NCI-H446 (cell line): ENCODE results near the gene FUT8.
A peak's percentile ranks its signal among the peaks of the same experiment; 100 is the strongest.

ENCODE experiments used
- DNase-seq, 2 experiments: peaks; one replicate each; lab custom pipeline; 2025; lab: John Stamatoyannopoulos, UW

FUT8 gene

DNA sequence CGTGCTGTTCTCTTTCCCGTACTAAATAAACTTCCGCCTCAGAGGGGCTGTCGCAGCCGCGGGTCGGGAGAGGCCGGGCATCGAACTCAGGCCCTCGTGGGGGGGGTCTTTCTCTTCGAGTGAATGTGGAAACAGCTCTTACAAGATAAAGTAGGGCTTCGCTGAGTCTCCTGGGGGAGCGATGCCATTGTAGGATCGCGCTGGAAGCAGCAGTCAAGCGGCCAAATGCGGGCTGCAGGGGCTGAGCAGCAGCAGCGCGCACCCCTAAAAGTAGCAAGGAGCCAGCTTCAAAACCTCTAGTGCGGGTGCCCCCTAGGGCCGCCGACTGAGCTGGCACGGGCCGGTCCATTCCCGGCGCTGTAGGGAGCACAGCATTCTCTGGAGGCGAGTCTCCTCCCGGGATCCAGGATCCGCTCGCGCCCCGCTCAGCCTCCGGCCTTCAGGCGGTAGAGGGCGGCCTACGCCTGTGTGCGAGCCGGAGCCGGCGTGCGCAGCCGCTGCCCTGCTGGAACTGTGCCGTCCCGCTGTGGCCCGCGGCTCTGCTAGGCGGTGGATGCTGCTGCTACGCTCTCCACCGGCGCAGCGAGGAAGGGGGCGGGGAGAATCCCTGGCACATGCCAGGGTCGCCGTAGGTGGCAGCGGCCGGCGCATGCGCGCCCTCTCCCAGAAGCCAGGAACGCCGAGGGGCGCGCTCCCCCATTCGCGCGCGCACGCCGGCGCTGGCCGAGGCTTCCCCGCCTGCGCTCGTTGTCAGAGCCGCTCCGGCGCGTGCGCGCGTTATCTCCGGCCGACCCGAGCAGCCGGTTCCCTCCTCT is at the start of gene FUT8:
Gene FUT8 (plus strand): TSS at position 699 of the 815 bp plus-strand sequence. CDS start 148,834 bp downstream, outside the sequence.
- DNase-seq: peak; percentile 94 to 97

DNA sequence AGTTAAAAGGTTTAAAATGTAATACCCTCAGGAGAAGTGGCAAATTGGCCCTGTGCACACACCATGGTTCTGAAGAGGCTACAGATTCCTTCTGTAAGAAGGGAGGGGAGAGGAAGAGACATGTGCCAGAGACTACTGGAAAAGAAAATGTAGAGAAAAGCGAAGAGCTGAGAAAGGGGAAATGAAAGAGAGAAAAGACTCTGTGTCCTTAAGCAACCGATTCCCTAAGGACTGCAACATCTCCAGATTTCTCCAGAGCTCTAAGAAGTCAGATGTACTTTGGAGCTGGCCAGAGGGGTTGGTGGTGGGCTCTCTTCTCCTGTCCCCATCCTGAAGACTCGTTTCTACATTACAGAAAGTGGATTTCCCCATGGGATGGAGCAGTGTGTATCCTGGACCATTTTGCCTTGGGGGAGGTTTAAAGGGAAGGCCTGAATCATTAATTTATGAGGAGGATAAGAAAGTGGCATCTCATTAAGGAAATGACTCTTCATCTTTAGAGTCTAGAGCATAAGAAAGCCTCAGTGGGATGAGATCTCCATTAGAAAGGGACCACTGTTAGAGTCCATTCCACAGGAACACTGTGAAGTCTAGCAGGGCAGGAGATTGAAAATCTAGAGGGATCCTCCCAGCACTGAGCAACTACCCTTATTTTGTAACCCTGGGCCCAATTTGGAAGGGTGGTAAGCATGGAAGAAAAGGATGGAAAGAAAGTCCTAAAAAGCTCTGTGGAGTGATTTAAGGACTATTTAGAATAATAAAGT is 45.5 kb upstream of the FUT8 start:
- DNase-seq: no peak

- no peak for DNase-seq
Measured at GRCh38 chr14:65369560-65369959, 43.0 kb upstream of the FUT8 start.

DNA sequence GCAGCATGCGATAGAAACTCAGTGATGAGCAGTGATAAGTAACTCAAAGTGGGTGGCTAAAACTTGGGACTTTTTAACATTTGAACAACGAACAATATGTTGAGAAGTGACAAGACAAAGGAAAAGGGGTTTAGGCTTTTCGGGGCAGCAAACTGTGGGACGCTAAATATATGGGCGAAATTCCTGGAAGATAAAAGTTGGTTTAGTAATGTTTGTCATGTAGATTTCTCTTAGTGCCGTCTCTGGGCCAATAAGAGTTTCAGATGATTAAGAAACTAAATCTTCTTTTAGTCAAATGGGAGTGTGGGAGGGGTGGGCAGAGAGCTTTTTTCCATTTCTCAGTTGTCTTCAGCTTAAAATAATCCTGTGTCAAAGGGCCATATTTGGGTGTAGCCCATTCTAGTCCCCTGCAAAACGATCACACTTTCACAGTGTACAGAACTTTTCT is 41.7 kb upstream of the FUT8 start:
- DNase-seq: no peak

- DNase-seq: no peak
Measured at GRCh38 chr14:65371784-65372183, 40.7 kb upstream of the FUT8 start.

GRCh38 chr14:65373016-65373670 is 39.4 kb upstream of the FUT8 start:
- no peak for DNase-seq

- DNase-seq: no peak
Measured at GRCh38 chr14:65373671-65374039, 38.9 kb upstream of the FUT8 start.

DNA sequence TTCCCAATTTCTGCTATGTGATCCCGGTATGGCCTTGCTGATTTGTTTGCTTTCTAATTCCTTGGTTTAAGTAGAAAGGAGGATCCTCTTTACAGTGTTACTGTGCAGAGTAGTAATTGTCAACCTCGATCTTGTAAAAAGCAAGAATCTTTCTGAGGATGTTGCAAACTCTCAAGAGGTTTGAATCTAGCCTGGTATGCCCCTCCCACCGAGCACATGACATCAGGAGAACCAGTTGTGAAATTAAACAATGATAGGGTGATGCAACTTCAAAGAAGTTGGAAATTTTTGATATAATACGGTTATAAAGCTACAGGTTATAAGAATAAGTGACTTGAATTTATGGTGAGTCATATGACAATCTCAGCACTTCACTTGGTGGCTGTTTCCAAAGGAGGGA is 35.0 kb upstream of the FUT8 start:
- DNase-seq: no peak

GRCh38 chr14:65382586-65382985 is 29.9 kb upstream of the FUT8 start:
- no peak for DNase-seq

DNA sequence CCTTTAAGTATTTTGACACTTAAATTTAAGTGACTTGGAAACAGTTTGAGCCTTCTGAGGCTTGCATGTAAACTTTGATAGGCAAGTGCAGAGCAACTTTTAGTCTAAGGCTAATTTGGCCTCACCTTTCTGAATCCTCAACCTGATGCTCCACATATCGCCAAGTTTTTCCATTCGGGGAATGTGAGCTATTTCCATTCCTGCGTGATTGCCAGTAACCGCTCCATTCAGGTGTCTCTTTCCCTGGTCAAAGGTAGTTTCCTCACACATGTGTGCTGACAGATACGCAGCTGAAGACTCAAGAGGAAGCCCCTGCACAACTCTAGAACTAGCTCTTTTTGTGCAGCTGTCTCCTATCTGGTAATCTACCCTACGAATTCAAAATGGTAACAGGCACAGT is 25.4 kb upstream of the FUT8 start:
- no peak for DNase-seq

DNA sequence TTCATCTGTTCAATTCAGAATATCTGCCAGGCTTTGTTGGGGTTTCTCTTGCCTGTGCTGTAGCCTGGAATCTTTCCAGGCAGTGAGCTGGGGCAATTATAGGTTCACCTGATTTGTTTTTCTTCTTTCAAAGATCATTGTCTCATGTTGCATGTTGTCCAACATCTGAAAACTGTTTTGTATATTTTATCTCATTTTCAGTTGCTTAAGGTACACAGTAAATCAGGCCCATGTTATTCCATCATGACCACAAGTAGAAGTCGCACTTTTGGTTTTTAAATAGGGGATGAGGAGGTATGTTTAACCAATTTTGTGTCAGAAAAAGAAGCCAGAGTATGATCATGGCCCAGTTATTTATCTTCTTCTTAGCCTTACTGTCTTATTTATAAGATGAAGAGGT is 24.9 kb upstream of the FUT8 start:
- no peak for DNase-seq

- DNase-seq: no peak
Measured at GRCh38 chr14:65392296-65392695, 20.2 kb upstream of the FUT8 start.

GRCh38 chr14:65396082-65396910 is 16.2 kb upstream of the FUT8 start:
- DNase-seq: no peak

GRCh38 chr14:65403231-65403630 is 9.3 kb upstream of the FUT8 start:
- DNase-seq: no peak

- DNase-seq: no peak
Measured at GRCh38 chr14:65408113-65408512, 4.4 kb upstream of the FUT8 start.

GRCh38 chr14:65410640-65411039 is 1.9 kb upstream of the FUT8 start:
- DNase-seq: no peak

DNA sequence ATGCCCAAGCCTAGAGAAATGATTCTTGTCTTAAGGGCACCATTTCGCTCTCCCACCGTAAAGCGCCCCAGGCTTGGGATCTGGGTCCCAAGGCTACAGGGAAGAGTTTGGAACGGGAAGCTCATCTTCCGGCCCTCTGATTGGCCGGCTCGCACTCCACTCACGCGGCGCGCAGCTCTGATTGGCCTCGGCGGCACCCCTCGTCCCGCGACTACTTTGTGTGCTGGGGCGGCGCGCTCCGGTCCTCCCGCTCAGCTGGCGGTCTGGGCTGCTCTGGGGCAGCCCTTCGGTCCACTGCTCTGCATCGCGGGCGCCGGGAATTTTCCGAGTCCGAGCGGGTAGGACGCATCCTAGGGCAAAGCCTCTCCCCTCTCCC is 886 bp upstream of the FUT8 start:
- DNase-seq: peak; percentile 76 to 96

- peak in 1 of 2 experiments; percentile 30 for DNase-seq
Measured at GRCh38 chr14:65412856-65413738, 567 bp downstream of the FUT8 start.

- no peak for DNase-seq
Measured at GRCh38 chr14:65413739-65414045, 1.2 kb downstream of the FUT8 start.

DNA sequence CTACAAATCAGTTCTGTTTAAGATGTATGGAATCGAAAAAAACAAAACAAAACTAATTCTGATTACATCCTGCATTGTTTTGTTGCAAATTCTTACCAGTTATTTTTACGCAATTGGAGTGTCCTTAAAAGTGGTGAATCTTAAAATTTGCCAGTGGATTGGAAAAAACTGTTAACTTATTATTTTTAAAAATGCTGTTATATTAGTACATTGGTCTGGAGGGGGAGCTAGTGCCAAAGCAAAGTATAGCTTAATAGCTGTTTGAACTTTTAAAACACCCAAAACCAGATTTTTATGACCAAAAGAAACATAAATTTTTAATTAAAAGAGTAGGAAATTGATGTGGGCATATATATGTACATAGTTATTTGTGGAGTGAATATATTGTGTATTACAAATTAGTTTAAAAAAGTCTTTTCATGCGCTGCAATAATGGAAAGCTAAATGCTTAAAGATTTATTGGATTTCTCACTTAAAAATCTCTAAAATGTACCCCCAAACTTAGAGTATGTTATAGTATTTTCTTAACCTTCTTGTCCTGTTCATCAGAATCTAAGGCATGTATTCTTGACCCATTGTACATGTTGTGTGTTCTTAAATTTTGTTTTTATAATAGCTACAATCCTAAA is 2.5 kb downstream of the FUT8 start:
- DNase-seq: peak; percentile 15 to 35

GRCh38 chr14:65415613-65416012 is 3.1 kb downstream of the FUT8 start:
- no peak for DNase-seq
